Activated CD4-positive, alpha-beta T cell treated with anti-CD3 and anti-CD28 coated beads, Interleukin-2, amount 10 ng/mL, durations not matched to agents 24 days and 14 days (primary cell): Measurements from ENCODE around the gene MRPL18. TPM values are rescaled to one million over a fixed set of nuclear protein-coding genes. Genes with fewer than 3 reads are reported as not detected.
"Not testable (repeated sequence)": the region's sequence is repeated elsewhere in the genome, so short reads cannot be mapped to it uniquely, and the experiment has no call there.

Experiments
- DNase-seq: peaks from one replicate; pipeline ENCODE4 v3.0.0; 2022
- H3K27ac Mint-ChIP-seq: one replicate; pipeline ENCODE4 v1.8.0; 2022; ENCODE audit warnings: mild to moderate bottlenecking, mixed read lengths
- H3K27me3 Mint-ChIP-seq: one replicate; pipeline ENCODE4 v1.8.0; 2022; ENCODE audit warnings: mixed read lengths
- H3K36me3 Mint-ChIP-seq: one replicate; pipeline ENCODE4 v1.8.0; 2022; ENCODE audit warnings: low read depth, mild to moderate bottlenecking, mixed read lengths
- H3K4me1 Mint-ChIP-seq: one replicate; pipeline ENCODE4 v1.8.0; 2021; ENCODE audit warnings: mixed read lengths
- H3K4me3 Mint-ChIP-seq: one replicate; pipeline ENCODE4 v1.8.0; 2022; ENCODE audit warnings: mild to moderate bottlenecking, moderate library complexity, mixed read lengths
- H3K9me3 Mint-ChIP-seq: one replicate; pipeline ENCODE4 v1.8.0; 2021; ENCODE audit warnings: mixed read lengths
- intact Hi-C: fragments of 100-400 bp; cut with micrococcal nuclease; formaldehyde crosslinking; loops from one replicate; pipeline ENCODE4 v1.15.1; 2023
- total RNA-seq: library from RNA; stranded (reverse); gene quantifications from 2 replicates; pipeline ENCODE4 v1.2.3, GENCODE V29; 2022

Gene MRPL18
- 106 and 112 TPM in 2 replicates for total RNA-seq

- peaks cover 40% of the 10 kb centered on the region for H3K4me1 Mint-ChIP-seq
- peak within 1 kb of the TSS; percentile 98 for H3K27ac Mint-ChIP-seq
- peaks cover 69% of the 10 kb centered on the region for H3K36me3 Mint-ChIP-seq
- intact Hi-C loops, result loop anchor here (2.0 kb wide), 3 partner anchors 142 to 178 kb away; partner anchors contain the start of gene IGF2R
- H3K4me3 Mint-ChIP-seq, result peak within 1 kb of the TSS; percentile 97
- peaks cover 3% of the 10 kb centered on the region for H3K27me3 Mint-ChIP-seq
- no peaks in the 10 kb centered on the region for H3K9me3 Mint-ChIP-seq
- peak; percentile 96 for DNase-seq
These were observed at the start of gene MRPL18 for GRCh38 chr6:159790149-159790955. MRPL18 (plus strand) TSS chr6:159790467; CDS start chr6:159790588, 121 bp downstream.

- H3K27me3 Mint-ChIP-seq, result no peaks in the 10 kb centered on the region
- no peaks in the 10 kb centered on the region for H3K9me3 Mint-ChIP-seq
- intact Hi-C loops, result no loop called here
- no peak overlapping the region for H3K27ac Mint-ChIP-seq
- no peak overlapping the region for H3K4me3 Mint-ChIP-seq
- H3K36me3 Mint-ChIP-seq, result peaks cover 58% of the 10 kb centered on the region
- no peak for DNase-seq
- H3K4me1 Mint-ChIP-seq, result peaks cover 20% of the 10 kb centered on the region
These were observed 48.1 kb upstream of the MRPL18 start for GRCh38 chr6:159742165-159742564.

GRCh38 chr6:159745081-159745480, 45.2 kb upstream of the MRPL18 start:
- Mint-ChIP-seq H3K27me3 (no peaks in the 10 kb centered on the region), H3K27ac (no peak overlapping the region), H3K9me3 (no peaks in the 10 kb centered on the region), H3K4me1 (peaks cover 11% of the 10 kb centered on the region), H3K36me3 (peaks cover 70% of the 10 kb centered on the region), H3K4me3 (no peak overlapping the region)
- intact Hi-C loops, result no loop called here
- DNase-seq, result no peak

- no peaks in the 10 kb centered on the region for H3K9me3 Mint-ChIP-seq
These were observed 43.5 kb upstream of the MRPL18 start for GRCh38 chr6:159746759-159747158.

GRCh38 chr6:159748127-159748526, 42.1 kb upstream of the MRPL18 start:
- peaks cover 65% of the 10 kb centered on the region for H3K36me3 Mint-ChIP-seq
- H3K27ac Mint-ChIP-seq, result not testable (repeated sequence)

More at GRCh38 chr6:159746759-159747158, 43.5 kb upstream of the MRPL18 start:
- H3K27me3 Mint-ChIP-seq, result no peaks in the 10 kb centered on the region
- peaks cover 7% of the 10 kb centered on the region for H3K4me1 Mint-ChIP-seq
- no peak for DNase-seq
- H3K27ac Mint-ChIP-seq, result no peak overlapping the region
- peaks cover 65% of the 10 kb centered on the region for H3K36me3 Mint-ChIP-seq
- no peak overlapping the region for H3K4me3 Mint-ChIP-seq
- intact Hi-C loops, result loop anchor here (2.0 kb wide), 1 partner anchor 18 kb away; no protein-coding TSS in a partner anchor

GRCh38 chr6:159751448-159751847, 38.8 kb upstream of the MRPL18 start:
- peaks cover 6% of the 10 kb centered on the region for H3K4me1 Mint-ChIP-seq
- no peak overlapping the region for H3K27ac Mint-ChIP-seq
- peaks cover 60% of the 10 kb centered on the region for H3K36me3 Mint-ChIP-seq
- no peaks in the 10 kb centered on the region for H3K27me3 Mint-ChIP-seq
- no peak overlapping the region for H3K4me3 Mint-ChIP-seq
- intact Hi-C loops, result loop anchor here (5.0 kb wide), 1 partner anchor 36 kb away; the partner anchor contains the start of gene TCP1
- no peak for DNase-seq
- no peaks in the 10 kb centered on the region for H3K9me3 Mint-ChIP-seq

More at GRCh38 chr6:159748127-159748526, 42.1 kb upstream of the MRPL18 start:
- DNase-seq, H3K4me3 Mint-ChIP-seq, H3K27me3 Mint-ChIP-seq, H3K9me3 Mint-ChIP-seq, H3K4me1 Mint-ChIP-seq, intact Hi-C loops: not testable (repeated sequence)

GRCh38 chr6:159753081-159753872, 37.0 kb upstream of the MRPL18 start:
- intact Hi-C loops, result loop anchor here (5.0 kb wide), 1 partner anchor 34 kb away; the partner anchor contains the start of gene TCP1

GRCh38 chr6:159754401-159754800, 35.9 kb upstream of the MRPL18 start:
- intact Hi-C loops, result loop anchor here (5.0 kb wide), 1 partner anchor 33 kb away; the partner anchor contains the start of gene TCP1
- Mint-ChIP-seq H3K9me3 (no peaks in the 10 kb centered on the region), H3K36me3 (peaks cover 61% of the 10 kb centered on the region), H3K4me1 (peaks cover 13% of the 10 kb centered on the region), H3K27ac (no peak overlapping the region), H3K27me3 (no peaks in the 10 kb centered on the region), H3K4me3 (no peak overlapping the region)
- DNase-seq, result no peak

More at GRCh38 chr6:159753081-159753872, 37.0 kb upstream of the MRPL18 start:
- Mint-ChIP-seq H3K9me3 (no peaks in the 10 kb centered on the region), H3K27me3 (no peaks in the 10 kb centered on the region), H3K27ac (no peak overlapping the region), H3K36me3 (peaks cover 65% of the 10 kb centered on the region), H3K4me1 (peaks cover 9% of the 10 kb centered on the region), H3K4me3 (no peak overlapping the region)
- DNase-seq, result no peak

- intact Hi-C loops, result loop anchor here (5.0 kb wide), 1 partner anchor 32 kb away; the partner anchor contains the start of gene TCP1
- Mint-ChIP-seq H3K4me3 (no peak overlapping the region), H3K27ac (peak overlapping the region; percentile 14), H3K4me1 (peaks cover 17% of the 10 kb centered on the region), H3K36me3 (peaks cover 59% of the 10 kb centered on the region), H3K9me3 (no peaks in the 10 kb centered on the region), H3K27me3 (no peaks in the 10 kb centered on the region)
- DNase-seq, result no peak
These were observed 35.0 kb upstream of the MRPL18 start for GRCh38 chr6:159754959-159755914.

GRCh38 chr6:159756508-159756907, 33.8 kb upstream of the MRPL18 start:
- intact Hi-C loops, result no loop called here
- H3K27me3 Mint-ChIP-seq, result no peaks in the 10 kb centered on the region
- H3K4me1 Mint-ChIP-seq, result peaks cover 27% of the 10 kb centered on the region
- no peak for DNase-seq
- H3K9me3 Mint-ChIP-seq, result no peaks in the 10 kb centered on the region
- H3K36me3 Mint-ChIP-seq, result peaks cover 57% of the 10 kb centered on the region
- H3K27ac Mint-ChIP-seq, result no peak overlapping the region
- H3K4me3 Mint-ChIP-seq, result no peak overlapping the region

GRCh38 chr6:159758031-159759001, 32.0 kb upstream of the MRPL18 start:
- no peak for DNase-seq
- Mint-ChIP-seq H3K36me3 (peaks cover 54% of the 10 kb centered on the region), H3K9me3 (no peaks in the 10 kb centered on the region), H3K27me3 (no peaks in the 10 kb centered on the region), H3K4me3 (no peak overlapping the region), H3K4me1 (peaks cover 29% of the 10 kb centered on the region), H3K27ac (peak overlapping the region; percentile 17)
- intact Hi-C loops, result no loop called here

GRCh38 chr6:159759645-159760044, 30.6 kb upstream of the MRPL18 start:
- H3K27ac Mint-ChIP-seq, result peak overlapping the region; percentile 55
- H3K36me3 Mint-ChIP-seq, result peaks cover 52% of the 10 kb centered on the region
- no peaks in the 10 kb centered on the region for H3K27me3 Mint-ChIP-seq
- no peak for DNase-seq
- no peaks in the 10 kb centered on the region for H3K9me3 Mint-ChIP-seq
- peaks cover 31% of the 10 kb centered on the region for H3K4me1 Mint-ChIP-seq
- peak overlapping the region; percentile 50 for H3K4me3 Mint-ChIP-seq
- intact Hi-C loops, result no loop called here
